Gastrocnemius medialis (tissue), 4 donors: ENCODE results near the gene AP1S3.

ENCODE experiments used
- POLR2A ChIP-seq, 2 donors: fragments of 450-650 bp; IDR thresholded peaks; one replicate each; pipeline ENCODE4 v1.6.1; 2017; ENCODE audit warnings: antibody characterized with exemption in 2 of 2, mild to moderate bottlenecking in 2 of 2, moderate library complexity in 2 of 2
- TF ChIP-seq, protein P1 (sequence below), 5 experiments: fragments of 450-650 bp in 3 of 5; fragments of 200-600 bp in 2 of 5; sonication (generic) in 2 of 5; IDR thresholded peaks in 4 of 5; conservative IDR thresholded peaks in 1 of 5; 1 replicate in 4 of 5; 2 replicates in 1 of 5; pipeline ENCODE4 v1.5.1; 2016 to 2019; ENCODE audit warnings: antibody characterized with exemption in 5 of 5, mild to moderate bottlenecking in 3 of 5, moderate library complexity in 3 of 5

DNA sequence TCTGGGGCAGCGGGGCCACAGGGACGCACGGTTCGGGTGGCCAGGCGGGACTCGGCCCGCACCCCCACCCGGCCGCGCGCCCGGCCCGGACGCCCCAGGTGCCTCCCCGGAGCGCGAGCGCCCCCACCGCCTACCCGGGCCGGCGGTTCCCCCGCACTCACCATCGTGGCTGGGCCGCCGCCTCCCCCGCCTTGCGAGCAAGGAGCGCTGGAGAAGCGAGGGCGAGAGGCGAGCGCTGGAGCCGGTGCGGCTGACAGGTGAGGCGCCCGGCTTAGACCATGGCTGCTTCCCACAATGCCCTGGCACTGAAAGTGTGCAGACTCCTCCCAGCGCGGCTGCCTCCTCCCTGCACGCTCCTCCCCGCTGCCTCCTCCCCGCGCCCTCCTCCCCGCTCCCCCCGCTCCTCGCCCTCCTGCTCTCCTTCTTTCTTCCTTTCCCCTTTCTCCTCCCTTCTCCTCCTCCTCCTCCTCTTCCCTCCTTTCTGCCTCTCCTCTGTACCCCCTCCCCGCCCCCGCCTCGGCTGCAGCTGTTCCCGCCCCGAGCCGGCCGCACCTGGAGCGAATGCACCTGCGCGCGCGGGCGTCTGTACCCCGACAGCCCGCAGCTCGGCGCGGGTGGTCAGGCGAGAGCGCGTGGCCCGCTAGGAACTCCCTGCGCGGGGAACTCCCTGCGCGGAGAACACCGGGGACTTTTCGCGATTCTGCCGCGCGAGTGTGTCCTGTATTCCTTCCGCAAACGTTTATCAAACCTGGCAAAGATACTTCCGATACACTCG, at the start of gene AP1S3:
- TF ChIP-seq, protein P1, sequence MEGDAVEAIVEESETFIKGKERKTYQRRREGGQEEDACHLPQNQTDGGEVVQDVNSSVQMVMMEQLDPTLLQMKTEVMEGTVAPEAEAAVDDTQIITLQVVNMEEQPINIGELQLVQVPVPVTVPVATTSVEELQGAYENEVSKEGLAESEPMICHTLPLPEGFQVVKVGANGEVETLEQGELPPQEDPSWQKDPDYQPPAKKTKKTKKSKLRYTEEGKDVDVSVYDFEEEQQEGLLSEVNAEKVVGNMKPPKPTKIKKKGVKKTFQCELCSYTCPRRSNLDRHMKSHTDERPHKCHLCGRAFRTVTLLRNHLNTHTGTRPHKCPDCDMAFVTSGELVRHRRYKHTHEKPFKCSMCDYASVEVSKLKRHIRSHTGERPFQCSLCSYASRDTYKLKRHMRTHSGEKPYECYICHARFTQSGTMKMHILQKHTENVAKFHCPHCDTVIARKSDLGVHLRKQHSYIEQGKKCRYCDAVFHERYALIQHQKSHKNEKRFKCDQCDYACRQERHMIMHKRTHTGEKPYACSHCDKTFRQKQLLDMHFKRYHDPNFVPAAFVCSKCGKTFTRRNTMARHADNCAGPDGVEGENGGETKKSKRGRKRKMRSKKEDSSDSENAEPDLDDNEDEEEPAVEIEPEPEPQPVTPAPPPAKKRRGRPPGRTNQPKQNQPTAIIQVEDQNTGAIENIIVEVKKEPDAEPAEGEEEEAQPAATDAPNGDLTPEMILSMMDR (IDR thresholded peaks at IDR 0.05 in 4 of 5, conservative IDR thresholded peaks at IDR 0.05 in 1 of 5): no peak
- no peak for TF ChIP-seq POLR2A (IDR thresholded peaks at IDR 0.05)
